Choroid plexus epithelial cell (primary cell): ENCODE data around the gene RPS21.
A peak's percentile ranks its signal among the peaks of the same experiment; 100 is the strongest.

Source experiments
- DNase-seq: peaks from one replicate; pipeline ENCODE4 v3.0.0-alpha.2; 2010; ENCODE audit warnings: low read depth
- H3K4me3 ChIP-seq: 2 replicates; pipeline ENCODE4 v1.5.1; 2011; ENCODE audit warnings: low read depth, mild to moderate bottlenecking, control low read depth, low read length, moderate library complexity
- TF ChIP-seq, protein P1 (sequence below): conservative IDR thresholded peaks from 2 replicates; pipeline ENCODE4 v1.5.1; 2011; ENCODE audit warnings: low read depth, mild to moderate bottlenecking, control low read depth, inconsistent platforms, low read length, moderate library complexity

The RPS21 gene

DNA sequence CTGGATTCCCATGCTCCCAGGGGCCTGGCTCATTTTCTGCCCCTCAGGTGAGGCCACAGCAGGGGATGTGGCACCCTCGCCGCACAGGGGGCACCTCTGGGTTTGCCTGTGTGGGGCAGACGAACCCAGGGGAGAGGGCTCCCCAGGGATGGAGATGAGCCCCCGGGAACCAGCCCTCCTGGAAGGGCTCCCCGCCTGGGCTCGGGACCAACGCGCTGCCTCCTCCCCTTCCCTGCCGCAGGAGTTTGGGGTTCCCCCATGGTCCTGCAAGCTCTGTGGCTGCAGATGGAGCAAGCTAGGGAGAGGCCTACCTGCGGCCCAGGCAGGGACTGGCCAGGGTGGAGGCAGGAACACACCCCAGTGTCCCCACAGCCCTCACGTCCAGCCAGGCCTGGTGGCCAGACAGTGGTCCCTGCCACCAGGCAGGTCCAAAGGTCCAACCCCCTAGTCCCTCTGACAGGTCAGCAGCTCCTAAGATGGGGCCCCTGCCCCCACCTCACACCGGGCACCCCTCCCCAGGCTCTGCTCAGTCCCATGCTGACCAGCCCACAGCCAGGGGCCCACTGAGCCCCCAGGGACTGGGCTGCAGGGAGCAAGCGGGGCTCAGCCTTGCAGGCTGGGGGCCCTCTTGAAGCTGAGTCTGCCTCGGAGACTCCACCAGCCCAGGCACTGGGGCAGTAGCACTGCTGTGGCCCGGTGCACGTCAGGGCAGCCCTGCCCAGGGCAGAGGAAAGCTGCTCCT is 33.4 kb upstream of the RPS21 start:
- no peak overlapping the region for H3K4me3 ChIP-seq

DNA sequence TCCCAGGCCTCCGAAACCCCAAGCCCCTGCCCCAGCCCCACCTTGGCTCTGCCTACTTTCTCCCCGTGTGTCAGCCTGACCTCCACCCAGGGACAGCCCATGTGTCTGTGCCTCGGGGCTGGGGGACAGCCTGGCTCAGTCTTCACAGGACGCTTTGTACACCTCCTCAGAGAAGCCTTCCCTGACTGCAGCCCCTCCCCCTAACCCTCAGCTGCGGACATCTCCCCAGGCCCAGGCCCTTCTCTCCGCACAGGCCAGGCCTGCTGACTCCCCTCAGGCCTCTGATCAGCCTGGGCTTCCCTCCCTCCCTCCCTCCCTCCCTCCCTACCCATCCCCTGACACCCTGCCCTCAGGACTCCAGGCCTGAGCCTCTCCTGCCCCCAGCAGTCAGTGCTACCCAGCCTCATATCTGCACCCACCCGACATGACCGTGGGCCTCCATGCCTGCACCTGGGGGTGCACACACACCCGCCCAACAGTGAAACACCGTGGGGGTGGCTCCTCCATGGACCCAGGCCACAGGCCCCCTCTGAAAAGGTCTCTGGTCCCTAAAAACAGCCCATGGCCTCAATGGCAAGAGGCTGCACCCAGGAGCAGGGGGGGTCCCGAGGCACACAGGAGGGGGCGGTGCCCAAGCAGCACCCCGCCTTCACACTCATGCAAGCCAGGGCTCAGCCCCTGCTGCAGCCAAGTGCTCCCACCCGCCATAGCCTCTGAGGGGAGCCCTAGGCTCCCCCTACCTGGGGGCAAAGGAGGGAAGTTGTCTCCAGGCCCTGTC is 32.7 kb upstream of the RPS21 start:
- H3K4me3 ChIP-seq = no peak overlapping the region
- no peak for DNase-seq
- TF ChIP-seq, protein P1, sequence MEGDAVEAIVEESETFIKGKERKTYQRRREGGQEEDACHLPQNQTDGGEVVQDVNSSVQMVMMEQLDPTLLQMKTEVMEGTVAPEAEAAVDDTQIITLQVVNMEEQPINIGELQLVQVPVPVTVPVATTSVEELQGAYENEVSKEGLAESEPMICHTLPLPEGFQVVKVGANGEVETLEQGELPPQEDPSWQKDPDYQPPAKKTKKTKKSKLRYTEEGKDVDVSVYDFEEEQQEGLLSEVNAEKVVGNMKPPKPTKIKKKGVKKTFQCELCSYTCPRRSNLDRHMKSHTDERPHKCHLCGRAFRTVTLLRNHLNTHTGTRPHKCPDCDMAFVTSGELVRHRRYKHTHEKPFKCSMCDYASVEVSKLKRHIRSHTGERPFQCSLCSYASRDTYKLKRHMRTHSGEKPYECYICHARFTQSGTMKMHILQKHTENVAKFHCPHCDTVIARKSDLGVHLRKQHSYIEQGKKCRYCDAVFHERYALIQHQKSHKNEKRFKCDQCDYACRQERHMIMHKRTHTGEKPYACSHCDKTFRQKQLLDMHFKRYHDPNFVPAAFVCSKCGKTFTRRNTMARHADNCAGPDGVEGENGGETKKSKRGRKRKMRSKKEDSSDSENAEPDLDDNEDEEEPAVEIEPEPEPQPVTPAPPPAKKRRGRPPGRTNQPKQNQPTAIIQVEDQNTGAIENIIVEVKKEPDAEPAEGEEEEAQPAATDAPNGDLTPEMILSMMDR = no peak

More for the DNA sequence above, 33.4 kb upstream of the RPS21 start:
- TF ChIP-seq, protein P1 = no peak
- no peak for DNase-seq

- no peak for DNase-seq
- TF ChIP-seq, protein P1 = no peak
- H3K4me3 ChIP-seq = no peak overlapping the region
Measured at GRCh38 chr20:62354811-62355341, 32.0 kb upstream of the RPS21 start.

DNA sequence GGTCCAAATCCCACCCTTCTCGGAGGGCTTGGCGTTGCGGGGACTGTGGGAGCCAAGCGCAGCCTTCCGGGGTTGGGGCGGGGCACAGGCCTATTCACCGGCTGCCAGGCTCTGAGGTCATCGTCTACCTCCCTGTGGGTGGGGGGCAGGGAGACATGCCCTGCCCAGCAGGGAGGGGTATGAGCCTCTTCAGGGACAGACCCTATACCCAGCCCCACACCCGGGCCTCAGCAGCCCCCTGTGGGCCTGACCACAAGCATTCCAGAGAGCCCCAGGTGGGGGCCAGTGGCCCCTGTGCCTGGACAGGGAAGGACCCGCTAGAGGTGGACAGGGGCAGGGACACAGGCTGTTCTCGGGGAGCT is 31.4 kb upstream of the RPS21 start:
- H3K4me3 ChIP-seq = no peak overlapping the region
- no peak for DNase-seq
- TF ChIP-seq, protein P1 = no peak

- TF ChIP-seq, protein P1 = no peak
- peak; percentile 69 for DNase-seq
- H3K4me3 ChIP-seq = no peak overlapping the region
Measured at GRCh38 chr20:62355878-62356588, 30.9 kb upstream of the RPS21 start.

DNA sequence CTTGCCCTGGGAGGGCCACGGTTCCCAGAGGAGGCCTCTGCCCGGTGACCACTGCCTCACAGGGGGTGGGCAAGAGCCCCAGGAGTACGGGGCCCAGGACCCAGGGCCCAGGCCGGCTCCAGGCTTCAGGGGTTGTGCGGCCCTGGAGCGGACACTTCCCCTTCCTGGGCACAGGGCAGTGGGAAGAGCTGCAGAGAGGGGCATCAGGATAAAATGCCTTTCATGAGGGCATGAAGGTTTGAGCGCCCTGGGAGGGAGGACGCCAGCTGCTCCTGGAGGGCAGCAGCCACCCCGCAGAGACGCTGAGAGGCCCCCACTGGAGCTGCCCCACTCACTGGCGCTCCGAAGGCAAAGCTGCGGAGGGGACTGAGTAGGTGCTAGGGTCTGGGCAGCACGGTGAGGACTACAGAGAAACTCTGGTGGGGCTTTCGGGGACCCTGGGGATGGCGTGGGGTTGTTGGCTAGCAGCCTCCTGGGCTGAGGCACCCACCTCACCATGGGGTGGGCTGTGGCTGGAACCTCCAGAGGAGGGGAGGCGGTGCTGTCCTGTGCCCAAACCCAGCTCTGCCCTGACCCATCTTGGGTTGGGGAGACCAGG is 30.2 kb upstream of the RPS21 start:
- no peak for DNase-seq
- TF ChIP-seq, protein P1 = no peak
- H3K4me3 ChIP-seq = no peak overlapping the region
